ENCODE results near the gene RAD51B. TPM values are rescaled to one million over a fixed set of nuclear protein-coding genes. Genes with fewer than 3 reads are reported as not detected.

RAD51B gene
- total and polyA plus RNA-seq, 9 of the 15 experiments (the other 6 are each of a cell fraction or from before 2014, with no cell fraction given): 8.5 to 17.3 (median 11.3) TPM

- TF ChIP-seq ZNF318 (IDR thresholded peaks at IDR 0.05; ENCODE audit: borderline replicate concordance in 1 of 2, low read depth in 1 of 2): no peak
Measured at GRCh38 chr14:68195126-68195525, 375.5 kb downstream of the RAD51B start (continued).

All from K562 (cell line).